Kasumi-1 (cell line): ENCODE data around the gene CRYBG3.
"Not testable (repeated sequence)": the region's sequence is repeated elsewhere in the genome, so short reads cannot be mapped to it uniquely, and the experiment has no call there.

Experiments
- DNase-seq, 2 experiments: peaks; one replicate each; lab custom pipeline; 2025; lab: John Stamatoyannopoulos, UW

CRYBG3 gene

DNA sequence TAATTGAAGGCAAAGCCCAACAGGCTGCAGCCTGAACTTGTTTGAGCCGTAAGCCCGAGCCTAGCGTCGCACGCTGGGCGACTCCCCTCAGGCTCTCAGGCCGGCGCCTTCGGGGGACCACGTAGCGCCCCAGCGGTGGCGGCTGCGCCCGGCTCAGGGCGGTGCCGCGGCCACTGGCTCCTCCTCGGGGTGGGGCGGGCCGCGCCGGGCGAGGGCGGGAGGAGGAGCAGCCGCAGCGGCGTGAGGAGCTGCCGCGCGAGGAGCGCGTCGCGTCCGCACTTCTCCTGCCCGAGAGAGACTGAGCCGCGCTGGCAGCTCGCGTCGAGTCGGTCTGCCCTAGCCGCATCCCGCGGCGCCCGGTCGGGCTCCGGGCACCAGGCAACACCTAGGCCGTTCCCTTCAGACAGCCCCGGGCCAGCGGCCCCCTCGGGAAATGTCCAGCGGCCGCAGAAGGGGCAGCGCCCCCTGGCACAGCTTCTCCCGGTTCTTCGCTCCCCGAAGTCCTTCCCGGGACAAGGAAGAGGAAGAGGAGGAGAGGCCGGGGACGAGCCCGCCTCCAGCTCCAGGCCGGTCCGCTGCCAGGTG, at the start of gene CRYBG3:
Gene CRYBG3, plus strand, starts transcription at position 238 of the 585 bp plus-strand sequence. Its CDS starts 196 bp downstream, at position 434.
- DNase-seq, result peak; percentile 81

GRCh38 chr3:97772926-97773325, 48.9 kb upstream of the CRYBG3 start:
- no peak for DNase-seq

GRCh38 chr3:97778152-97778551, 43.7 kb upstream of the CRYBG3 start:
- DNase-seq, result no peak

- peak; percentile 51 to 76 for DNase-seq
Observed at GRCh38 chr3:97793420-97794019, 28.3 kb upstream of the CRYBG3 start.

DNA sequence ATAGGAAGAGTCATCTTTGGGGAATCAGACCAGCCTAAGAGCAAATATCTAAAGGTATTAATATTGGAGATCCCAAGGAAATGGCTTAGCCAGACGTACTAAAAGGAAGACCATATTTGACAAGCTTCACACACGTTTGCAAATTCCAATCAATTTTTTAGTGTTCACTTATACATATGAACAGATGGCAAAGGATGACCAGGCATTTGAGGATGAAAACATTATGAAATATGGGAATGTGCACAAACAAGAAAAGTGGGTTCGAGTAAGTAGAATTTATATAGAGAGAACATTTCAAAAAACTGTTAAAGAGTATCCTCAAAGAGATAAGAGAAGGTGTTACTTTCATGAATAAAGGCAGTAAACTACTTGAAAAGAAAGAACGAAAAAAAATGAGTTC, 25.9 kb upstream of the CRYBG3 start:
- DNase-seq, result no peak

DNA sequence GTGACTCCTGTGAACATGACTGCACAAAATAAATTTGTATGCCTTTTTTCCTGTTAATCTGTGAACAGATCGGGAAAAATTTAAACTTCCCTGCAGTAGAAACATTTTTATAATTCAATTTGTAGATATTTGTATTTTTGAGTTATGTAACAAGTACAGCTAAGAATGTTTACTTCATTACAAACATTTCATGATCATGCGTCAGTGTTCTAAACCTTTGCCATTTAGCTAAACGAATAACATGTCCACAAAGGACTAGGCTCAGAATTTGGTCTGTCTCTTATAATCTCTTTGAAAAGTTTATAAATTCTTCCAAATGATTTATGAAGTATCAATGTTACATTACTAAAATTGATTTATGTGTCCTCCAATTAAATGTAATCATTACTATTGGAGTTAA, 17.3 kb upstream of the CRYBG3 start:
- DNase-seq, result no peak

DNA sequence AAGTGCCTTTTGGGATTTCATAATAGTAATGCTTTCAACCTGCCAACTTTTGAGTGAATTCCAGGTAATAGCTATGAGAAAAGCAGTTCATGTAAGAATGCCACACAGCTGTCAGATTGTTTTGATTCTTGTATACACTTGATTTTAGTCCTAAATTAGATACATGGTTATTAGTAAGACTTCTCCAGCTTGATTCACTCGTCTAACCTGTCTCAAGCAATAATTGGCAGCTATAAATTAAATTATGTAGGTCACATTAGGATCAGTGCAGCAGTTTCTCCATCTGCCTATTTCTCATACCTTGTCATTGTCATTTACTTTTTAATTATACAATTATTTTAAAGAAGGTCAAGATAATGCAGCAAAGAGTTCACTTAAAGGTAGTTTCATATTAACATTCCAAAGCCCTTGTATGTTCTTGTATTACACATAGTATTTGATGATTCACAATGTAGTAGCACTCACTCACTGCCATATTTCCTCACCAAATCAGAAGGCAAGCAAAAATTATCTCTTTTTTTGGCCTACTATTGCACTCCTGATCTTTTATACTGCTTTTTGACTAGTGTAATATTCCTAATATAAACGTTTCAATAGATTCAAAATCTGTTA, 10.9 kb upstream of the CRYBG3 start:
- no peak for DNase-seq

DNA sequence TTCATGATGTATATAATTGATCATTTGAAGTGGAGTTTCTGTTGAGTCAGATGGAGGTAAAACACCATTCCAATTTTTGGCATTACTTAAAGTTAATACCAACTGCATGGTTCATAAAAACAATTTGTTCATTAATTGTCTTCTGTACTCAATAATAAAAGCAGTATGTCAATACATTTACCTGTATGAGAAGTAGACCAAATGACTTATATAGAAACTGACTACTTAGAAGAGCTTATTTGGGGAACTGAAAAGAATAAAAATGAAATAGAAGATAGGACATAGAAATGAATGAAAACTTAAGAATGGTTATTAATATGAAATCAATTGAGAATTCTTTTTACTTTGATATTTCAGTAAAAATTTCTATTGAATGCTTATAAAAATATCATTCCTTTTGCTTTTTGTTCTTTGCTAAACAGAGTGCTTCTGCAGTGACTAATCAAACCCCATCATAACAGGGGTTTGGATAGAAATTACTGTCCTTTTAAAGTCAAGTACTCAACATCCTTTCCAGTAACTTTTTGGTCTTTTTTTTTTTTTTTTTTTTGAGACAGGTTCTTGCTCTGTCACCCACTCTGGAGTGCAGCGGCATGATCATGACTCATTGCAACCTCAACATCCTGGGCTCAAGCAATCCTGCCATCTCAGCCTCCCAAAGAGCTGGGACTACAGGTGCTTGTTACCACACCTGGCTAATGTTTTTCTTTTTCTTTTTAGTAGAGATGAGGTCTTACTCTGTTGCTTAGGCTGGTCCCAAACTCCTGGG, 6.5 kb upstream of the CRYBG3 start:
- no peak for DNase-seq

- DNase-seq, result no peak
Observed at GRCh38 chr3:97816811-97817210, 5.0 kb upstream of the CRYBG3 start.

DNA sequence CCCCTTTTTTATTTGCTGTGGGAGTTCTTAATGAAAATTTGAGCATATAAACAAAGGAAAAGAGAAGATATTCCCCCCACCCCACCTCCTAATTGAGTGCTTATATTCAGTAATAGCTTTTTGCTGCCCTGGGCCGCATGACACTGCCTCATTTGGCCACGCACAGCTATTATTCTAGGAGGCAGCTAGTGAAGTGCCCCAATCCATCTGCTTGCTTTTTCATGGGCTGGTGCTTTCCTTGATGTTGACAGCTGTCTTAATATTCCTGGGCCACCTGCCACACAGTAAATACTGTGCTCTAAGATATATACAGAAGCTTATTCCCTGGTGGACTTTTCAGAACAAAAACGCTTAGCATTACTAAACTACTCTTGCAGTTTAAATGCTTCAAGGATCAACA, 3.8 kb upstream of the CRYBG3 start:
- no peak for DNase-seq

DNA sequence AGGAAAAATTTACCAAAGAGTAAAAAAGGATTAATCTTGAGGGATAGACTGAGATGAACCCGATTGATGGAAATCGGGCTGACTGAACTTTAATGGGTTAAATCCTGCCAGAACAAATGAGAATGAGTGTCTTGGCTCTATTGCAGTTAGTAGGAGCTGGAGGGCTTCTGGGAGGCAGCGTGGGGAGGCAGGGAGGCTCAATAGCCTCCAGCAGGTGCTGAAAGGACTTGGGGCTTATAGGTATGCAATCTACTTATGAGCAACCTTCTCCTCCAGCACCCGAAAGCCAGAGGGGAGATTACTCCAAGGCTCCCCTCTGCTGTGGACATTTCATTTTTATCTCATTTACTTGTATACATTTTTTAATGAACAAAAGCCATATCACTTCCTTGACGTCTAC, 1.0 kb upstream of the CRYBG3 start:
- DNase-seq, result no peak

DNA sequence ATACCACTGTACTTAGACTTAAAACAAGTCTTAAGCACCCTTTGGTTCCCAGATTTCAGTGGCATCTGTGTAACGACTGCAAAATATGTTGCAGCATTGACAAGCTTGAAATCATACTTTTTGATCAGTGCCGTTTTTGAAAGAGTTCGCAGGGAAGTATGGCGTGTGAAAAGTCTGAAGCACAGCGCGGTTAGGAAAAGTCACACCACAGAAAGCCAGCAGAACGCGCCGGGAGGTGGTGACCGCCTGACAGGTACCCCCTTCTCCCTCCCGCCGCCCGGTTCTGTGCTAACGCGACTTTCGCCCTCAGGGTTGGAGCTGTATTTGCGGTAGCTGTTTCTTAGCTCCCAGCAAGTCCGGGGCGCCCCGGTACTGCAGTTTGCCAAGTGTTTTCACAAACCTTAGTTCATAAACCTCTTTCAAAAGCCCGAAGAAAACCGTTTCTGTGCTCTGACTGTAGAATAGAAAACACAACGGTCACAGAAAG, 481 bp upstream of the CRYBG3 start:
- peak; percentile 60 to 81 for DNase-seq

DNA sequence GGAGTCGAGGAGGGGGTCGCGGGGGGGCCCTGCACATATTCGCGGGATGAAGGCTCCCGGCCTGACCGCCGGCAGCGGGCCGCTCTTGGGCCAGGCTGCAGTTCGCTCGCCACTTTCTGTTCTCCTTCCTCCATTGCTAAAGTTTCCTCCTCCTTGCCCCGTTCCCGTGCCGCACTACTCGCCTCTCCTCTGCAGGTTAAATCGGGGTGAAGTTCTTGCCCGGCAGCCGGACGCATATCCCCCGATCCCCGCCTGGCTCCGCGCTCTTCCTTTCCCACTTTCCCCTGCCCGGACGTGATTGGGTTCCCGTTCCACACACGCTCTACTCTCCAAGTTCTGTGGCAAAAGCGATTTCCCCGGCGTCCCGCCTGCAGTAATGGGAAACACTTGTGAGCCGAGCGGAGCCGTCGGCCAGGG, 556 bp downstream of the CRYBG3 start:
- peak; percentile 24 to 53 for DNase-seq

DNA sequence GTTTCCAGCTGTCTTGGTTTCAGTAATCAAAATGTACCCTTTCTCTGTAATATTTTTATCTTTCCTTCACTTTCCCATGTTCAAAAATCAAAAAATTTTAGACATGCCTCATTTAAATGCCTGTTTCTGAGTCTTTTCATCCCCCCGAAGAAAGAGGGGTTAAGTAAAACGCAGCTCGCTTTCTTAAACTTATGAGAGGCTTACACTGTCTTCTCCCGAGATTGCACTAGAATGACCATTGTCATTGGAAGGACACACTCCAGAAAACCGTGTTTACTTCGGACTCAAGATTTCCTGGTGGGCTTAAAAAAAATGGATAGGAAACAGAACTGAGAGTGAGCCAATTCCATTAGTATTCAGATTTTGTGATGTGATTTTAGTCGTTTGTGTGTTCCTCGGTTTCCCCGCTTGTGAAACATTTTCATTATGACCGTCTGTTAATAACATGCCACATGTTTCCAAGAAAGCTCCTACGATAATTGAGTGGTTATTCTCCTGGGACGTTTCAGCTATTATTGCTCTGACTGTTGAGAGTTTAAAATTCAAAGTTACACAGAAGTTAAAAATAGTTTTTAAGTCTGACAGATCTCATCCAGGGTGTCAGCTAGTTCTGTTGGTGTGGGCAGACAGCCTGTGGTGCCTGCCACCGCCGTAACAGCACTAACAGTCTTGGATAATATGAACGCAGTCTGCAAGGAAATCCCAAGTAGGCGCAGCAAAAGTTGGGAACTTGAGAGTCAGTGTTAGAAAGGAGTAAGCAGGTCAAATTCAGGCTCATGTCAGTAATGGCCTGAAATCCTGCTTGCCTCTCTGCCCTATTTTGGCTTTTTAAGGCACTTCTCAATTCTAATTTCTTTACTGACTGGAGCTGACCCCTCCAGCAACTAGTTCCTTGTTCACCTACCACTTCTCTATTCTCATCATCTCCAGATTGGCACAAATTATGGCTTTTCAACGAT, 1.5 kb downstream of the CRYBG3 start:
- peak in 1 of 2 experiments; percentile 14 for DNase-seq

- DNase-seq, result no peak
Observed at GRCh38 chr3:97825101-97825500, 3.3 kb downstream of the CRYBG3 start.

DNA sequence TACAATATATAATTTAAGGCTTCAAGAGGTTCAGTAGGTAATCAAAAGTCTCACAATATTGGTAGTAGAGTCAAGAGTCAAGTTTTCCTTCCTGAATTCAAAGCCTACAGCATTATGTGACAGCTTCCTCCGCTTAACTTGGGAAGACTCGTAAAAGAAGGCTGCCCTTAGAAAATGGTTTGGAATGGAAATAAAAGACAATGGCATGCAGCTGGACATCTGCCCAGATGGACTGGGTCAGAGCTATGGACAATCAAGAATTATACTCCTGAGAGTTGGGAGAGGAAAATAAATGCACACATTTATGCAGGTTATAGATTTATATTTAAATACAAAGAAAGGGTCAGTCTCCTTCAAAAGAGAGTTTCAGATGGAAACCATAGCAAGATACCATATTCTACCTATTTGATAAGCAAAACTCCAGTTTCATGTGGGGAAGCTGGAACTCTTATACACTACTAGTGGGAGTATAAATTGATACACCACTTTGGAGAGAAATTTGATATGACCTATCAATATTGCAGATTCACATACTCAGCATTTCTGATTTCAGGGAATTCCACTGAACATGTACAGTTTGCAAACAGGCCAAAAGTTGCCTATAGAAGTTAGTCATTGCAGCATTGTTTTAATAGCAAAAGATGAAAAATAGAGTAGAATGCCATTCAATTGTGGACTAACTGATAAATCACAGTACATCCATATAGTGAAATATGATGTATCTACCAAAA, 6.1 kb downstream of the CRYBG3 start:
- no peak for DNase-seq

- no peak for DNase-seq
Observed at GRCh38 chr3:97829198-97829597, 7.4 kb downstream of the CRYBG3 start.

GRCh38 chr3:97830638-97831037, 8.8 kb downstream of the CRYBG3 start:
- DNase-seq, result no peak

GRCh38 chr3:97831140-97831539, 9.3 kb downstream of the CRYBG3 start:
- no peak for DNase-seq

GRCh38 chr3:97833184-97833583, 11.4 kb downstream of the CRYBG3 start:
- not testable (repeated sequence) for DNase-seq

DNA sequence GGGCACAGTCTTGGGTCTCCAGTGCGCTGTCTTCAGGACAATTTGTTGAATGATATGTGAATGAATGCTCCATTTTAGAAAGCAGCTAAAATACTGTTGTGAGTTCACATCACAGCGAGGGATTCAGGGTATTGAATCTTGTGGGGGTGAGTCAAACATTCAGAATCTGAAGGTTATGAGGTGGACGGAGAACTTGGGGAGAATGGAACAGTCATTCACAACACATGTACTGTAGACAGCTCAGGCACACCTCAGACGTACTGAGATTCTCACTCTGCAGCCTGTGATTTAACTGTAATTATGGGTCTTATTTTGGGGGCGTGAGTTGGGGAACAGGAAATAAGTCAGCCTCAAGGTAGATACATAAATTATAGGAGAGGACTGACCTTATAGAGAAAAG, 13.9 kb downstream of the CRYBG3 start:
- DNase-seq, result no peak
